WTC11 (cell line): ENCODE measurements around the gene BRINP1. TPM values are rescaled to one million over a fixed set of nuclear protein-coding genes. Genes with fewer than 3 reads are reported as not detected.

ENCODE experiments used
- ATAC-seq: fragments of 200-7000 bp; cut with Tn5 transposase; 2 replicates; pipeline ENCODE4 v1.10.0; 2021; ENCODE audit warnings: mild to moderate bottlenecking, moderate library complexity
- CTCF ChIA-PET: fragments of 300-600 bp; sonication (Branson Sonifier 250); formaldehyde crosslinking; loops from one replicate; lab custom pipeline; 2021; ENCODE audit warnings: antibody characterized with exemption; lab: Charles Lee
- POLR2A ChIA-PET: fragments of 350-600 bp; sonication (Branson Sonifier 250); formaldehyde crosslinking; loops from one replicate; lab custom pipeline; 2021; ENCODE audit warnings: antibody characterized with exemption; lab: Charles Lee
- DNase-seq: peaks from one replicate; pipeline ENCODE4 v3.0.0; 2021; ENCODE audit warnings: low spot score
- H3K27ac Mint-ChIP-seq: 2 replicates; pipeline ENCODE4 v1.8.0; 2021; ENCODE audit warnings: mixed read lengths
- H3K27me3 Mint-ChIP-seq: 2 replicates; pipeline ENCODE4 v1.8.0; 2021; ENCODE audit warnings: low read depth, mild to moderate bottlenecking, moderate library complexity, mixed read lengths
- H3K36me3 Mint-ChIP-seq: 2 replicates; pipeline ENCODE4 v1.8.0; 2021; ENCODE audit warnings: mixed read lengths
- H3K4me1 Mint-ChIP-seq: 2 replicates; pipeline ENCODE4 v1.8.0; 2022; ENCODE audit warnings: mixed read lengths
- H3K4me3 Mint-ChIP-seq: 2 replicates; pipeline ENCODE4 v1.8.0; 2021; ENCODE audit warnings: mild to moderate bottlenecking, moderate library complexity, mixed read lengths
- H3K9me3 Mint-ChIP-seq: 2 replicates; pipeline ENCODE4 v1.8.0; 2021; ENCODE audit warnings: mixed read lengths
- ESRRA ChIP-seq: sonication (generic); formaldehyde crosslinking; IDR thresholded peaks from 2 replicates; pipeline ENCODE4 v1.8.1; 2022; ENCODE audit warnings: mild to moderate bottlenecking, missing genetic modification reagents, borderline replicate concordance
- ETV6 ChIP-seq: sonication (generic); formaldehyde crosslinking; IDR thresholded peaks from 2 replicates; pipeline ENCODE4 v1.8.1; 2022; ENCODE audit warnings: mild to moderate bottlenecking, missing genetic modification reagents
- FOXP1 ChIP-seq: sonication (generic); formaldehyde crosslinking; IDR thresholded peaks from 2 replicates; pipeline ENCODE4 v1.8.0; 2022; ENCODE audit warnings: missing genetic modification reagents, mild to moderate bottlenecking, moderate library complexity, borderline replicate concordance
- GABPB1 ChIP-seq: sonication (generic); formaldehyde crosslinking; IDR thresholded peaks from 2 replicates; pipeline ENCODE4 v1.8.1; 2023; ENCODE audit warnings: mild to moderate bottlenecking, missing genetic modification reagents
- GRHL2 ChIP-seq: fragments of 250-450 bp; sonication (Bioruptor Pico); IDR thresholded peaks from 2 replicates; pipeline ENCODE4 v1.8.0; 2022; ENCODE audit warnings: mild to moderate bottlenecking, moderate library complexity; ENCODE audit not compliant: insufficient replicate concordance, severe bottlenecking
- KAT7 ChIP-seq: sonication (generic); formaldehyde crosslinking; IDR thresholded peaks from 2 replicates; pipeline ENCODE4 v1.8.1; 2023; ENCODE audit warnings: missing genetic modification reagents, mild to moderate bottlenecking, borderline replicate concordance
- NFATC4 ChIP-seq: fragments of 250-450 bp; sonication (Bioruptor Pico); IDR thresholded peaks from 2 replicates; pipeline ENCODE4 v1.9.0; 2021; ENCODE audit warnings: mild to moderate bottlenecking
- NR2C2 ChIP-seq: sonication (generic); formaldehyde crosslinking; IDR thresholded peaks from 2 replicates; pipeline ENCODE4 v1.8.0; 2022; ENCODE audit warnings: mild to moderate bottlenecking, missing genetic modification reagents
- SOX15 ChIP-seq: fragments of 250-450 bp; sonication (Bioruptor Pico); IDR thresholded peaks from 2 replicates; pipeline ENCODE4 v1.9.0; 2021; ENCODE audit warnings: mild to moderate bottlenecking
- TEAD4 ChIP-seq: sonication (generic); formaldehyde crosslinking; IDR thresholded peaks from 2 replicates; pipeline ENCODE4 v1.8.0; 2022; ENCODE audit warnings: mild to moderate bottlenecking, missing genetic modification reagents
- TP53 ChIP-seq: sonication (generic); formaldehyde crosslinking; IDR thresholded peaks from 2 replicates; pipeline ENCODE4 v1.8.1; 2023; ENCODE audit warnings: mild to moderate bottlenecking, missing genetic modification reagents
- ZNF121 ChIP-seq: sonication (generic); formaldehyde crosslinking; IDR thresholded peaks from 2 replicates; pipeline ENCODE4 v1.8.0; 2023; ENCODE audit warnings: missing genetic modification reagents
- total RNA-seq: library from RNA; stranded (reverse); gene quantifications from 3 replicates; pipeline ENCODE4 v1.2.3, GENCODE V29; 2021
- TF ChIP-seq, protein P1 (sequence below): sonication (generic); formaldehyde crosslinking; IDR thresholded peaks from 2 replicates; pipeline ENCODE4 v1.8.0; 2023; ENCODE audit warnings: mild to moderate bottlenecking, missing genetic modification reagents
- TF ChIP-seq, protein P2 (sequence below): sonication (generic); formaldehyde crosslinking; IDR thresholded peaks from 2 replicates; pipeline ENCODE4 v1.8.0; 2022; ENCODE audit warnings: mild to moderate bottlenecking, missing genetic modification reagents
- TF ChIP-seq, protein P3 (sequence below): fragments of 250-450 bp; sonication (Bioruptor Pico); IDR thresholded peaks from 2 replicates; pipeline ENCODE4 v1.8.0; 2021; ENCODE audit warnings: mild to moderate bottlenecking
- TF ChIP-seq, protein P4 (sequence below): sonication (generic); formaldehyde crosslinking; IDR thresholded peaks from 2 replicates; pipeline ENCODE4 v1.8.1; 2023; ENCODE audit warnings: mild to moderate bottlenecking, missing genetic modification reagents, moderate library complexity
- TF ChIP-seq, protein P5 (sequence below): sonication (generic); formaldehyde crosslinking; IDR thresholded peaks from 2 replicates; pipeline ENCODE4 v1.8.1; 2022; ENCODE audit warnings: mild to moderate bottlenecking, moderate library complexity, missing genetic modification reagents
- TF ChIP-seq, protein P6 (sequence below): sonication (generic); formaldehyde crosslinking; IDR thresholded peaks from 2 replicates; pipeline ENCODE4 v1.8.1; 2023; ENCODE audit warnings: mild to moderate bottlenecking, missing genetic modification reagents
- TF ChIP-seq, protein P7 (sequence below): sonication (generic); formaldehyde crosslinking; IDR thresholded peaks from 2 replicates; pipeline ENCODE4 v1.8.0; 2022; ENCODE audit warnings: mild to moderate bottlenecking, missing genetic modification reagents

The BRINP1 gene
- total RNA-seq, 1 experiment from 2014 or later: 19.5 TPM

DNA sequence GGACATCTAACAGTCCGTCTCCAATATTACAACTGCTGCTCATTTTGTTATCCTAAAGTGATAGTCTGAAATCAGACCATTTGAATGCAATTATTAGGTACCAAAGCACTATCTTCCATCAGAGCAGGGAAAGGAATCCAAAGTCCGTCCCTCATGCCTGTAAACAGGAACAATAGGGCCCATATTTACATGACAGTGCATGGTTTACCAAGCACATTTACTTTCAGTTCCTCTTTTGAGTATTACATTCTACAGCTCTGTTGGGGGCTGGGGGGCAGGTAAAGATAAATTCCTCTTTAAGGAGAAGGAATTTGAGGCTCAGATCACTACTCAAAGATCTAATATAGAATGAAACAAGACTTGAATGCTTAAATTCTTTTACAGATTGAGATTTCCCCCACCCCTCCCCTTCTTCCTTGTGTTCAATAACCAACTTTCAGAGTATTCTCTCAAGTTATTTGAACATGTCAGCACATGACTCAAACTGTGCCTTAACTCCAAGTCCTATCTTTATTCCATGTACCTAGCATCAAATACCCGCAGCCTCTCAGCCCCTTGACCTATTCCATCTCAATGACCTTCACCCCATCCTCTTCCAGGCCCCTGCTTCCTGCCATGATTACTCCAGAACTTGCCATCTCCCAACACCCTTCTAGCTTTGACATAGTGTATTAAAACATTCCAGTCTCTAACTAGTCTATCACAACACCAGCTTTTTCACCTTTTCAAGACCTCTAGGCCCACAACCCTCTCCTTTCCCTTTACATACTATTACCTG is 71.0 kb downstream of the BRINP1 start (continued):
- TF ChIP-seq, protein P1, sequence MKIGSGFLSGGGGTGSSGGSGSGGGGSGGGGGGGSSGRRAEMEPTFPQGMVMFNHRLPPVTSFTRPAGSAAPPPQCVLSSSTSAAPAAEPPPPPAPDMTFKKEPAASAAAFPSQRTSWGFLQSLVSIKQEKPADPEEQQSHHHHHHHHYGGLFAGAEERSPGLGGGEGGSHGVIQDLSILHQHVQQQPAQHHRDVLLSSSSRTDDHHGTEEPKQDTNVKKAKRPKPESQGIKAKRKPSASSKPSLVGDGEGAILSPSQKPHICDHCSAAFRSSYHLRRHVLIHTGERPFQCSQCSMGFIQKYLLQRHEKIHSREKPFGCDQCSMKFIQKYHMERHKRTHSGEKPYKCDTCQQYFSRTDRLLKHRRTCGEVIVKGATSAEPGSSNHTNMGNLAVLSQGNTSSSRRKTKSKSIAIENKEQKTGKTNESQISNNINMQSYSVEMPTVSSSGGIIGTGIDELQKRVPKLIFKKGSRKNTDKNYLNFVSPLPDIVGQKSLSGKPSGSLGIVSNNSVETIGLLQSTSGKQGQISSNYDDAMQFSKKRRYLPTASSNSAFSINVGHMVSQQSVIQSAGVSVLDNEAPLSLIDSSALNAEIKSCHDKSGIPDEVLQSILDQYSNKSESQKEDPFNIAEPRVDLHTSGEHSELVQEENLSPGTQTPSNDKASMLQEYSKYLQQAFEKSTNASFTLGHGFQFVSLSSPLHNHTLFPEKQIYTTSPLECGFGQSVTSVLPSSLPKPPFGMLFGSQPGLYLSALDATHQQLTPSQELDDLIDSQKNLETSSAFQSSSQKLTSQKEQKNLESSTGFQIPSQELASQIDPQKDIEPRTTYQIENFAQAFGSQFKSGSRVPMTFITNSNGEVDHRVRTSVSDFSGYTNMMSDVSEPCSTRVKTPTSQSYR (CRISPR knock-in tag): no peak
- TF ChIP-seq TP53 (CRISPR knock-in tag) (no peak), ESRRA (peak; percentile 68; the same call in 1 of the 2 replicates), TEAD4 (no peak), FOXP1 (CRISPR knock-in tag) (no peak), SOX15 (CRISPR knock-in tag) (no peak), KAT7 (CRISPR knock-in tag) (no peak), ETV6 (no peak)
- TF ChIP-seq, protein P2, sequence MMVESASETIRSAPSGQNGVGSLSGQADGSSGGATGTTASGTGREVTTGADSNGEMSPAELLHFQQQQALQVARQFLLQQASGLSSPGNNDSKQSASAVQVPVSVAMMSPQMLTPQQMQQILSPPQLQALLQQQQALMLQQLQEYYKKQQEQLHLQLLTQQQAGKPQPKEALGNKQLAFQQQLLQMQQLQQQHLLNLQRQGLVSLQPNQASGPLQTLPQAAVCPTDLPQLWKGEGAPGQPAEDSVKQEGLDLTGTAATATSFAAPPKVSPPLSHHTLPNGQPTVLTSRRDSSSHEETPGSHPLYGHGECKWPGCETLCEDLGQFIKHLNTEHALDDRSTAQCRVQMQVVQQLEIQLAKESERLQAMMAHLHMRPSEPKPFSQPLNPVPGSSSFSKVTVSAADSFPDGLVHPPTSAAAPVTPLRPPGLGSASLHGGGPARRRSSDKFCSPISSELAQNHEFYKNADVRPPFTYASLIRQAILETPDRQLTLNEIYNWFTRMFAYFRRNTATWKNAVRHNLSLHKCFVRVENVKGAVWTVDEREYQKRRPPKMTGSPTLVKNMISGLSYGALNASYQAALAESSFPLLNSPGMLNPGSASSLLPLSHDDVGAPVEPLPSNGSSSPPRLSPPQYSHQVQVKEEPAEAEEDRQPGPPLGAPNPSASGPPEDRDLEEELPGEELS: peak; percentile 96; the same call in 1 of the 2 replicates
- TF ChIP-seq, protein P3, sequence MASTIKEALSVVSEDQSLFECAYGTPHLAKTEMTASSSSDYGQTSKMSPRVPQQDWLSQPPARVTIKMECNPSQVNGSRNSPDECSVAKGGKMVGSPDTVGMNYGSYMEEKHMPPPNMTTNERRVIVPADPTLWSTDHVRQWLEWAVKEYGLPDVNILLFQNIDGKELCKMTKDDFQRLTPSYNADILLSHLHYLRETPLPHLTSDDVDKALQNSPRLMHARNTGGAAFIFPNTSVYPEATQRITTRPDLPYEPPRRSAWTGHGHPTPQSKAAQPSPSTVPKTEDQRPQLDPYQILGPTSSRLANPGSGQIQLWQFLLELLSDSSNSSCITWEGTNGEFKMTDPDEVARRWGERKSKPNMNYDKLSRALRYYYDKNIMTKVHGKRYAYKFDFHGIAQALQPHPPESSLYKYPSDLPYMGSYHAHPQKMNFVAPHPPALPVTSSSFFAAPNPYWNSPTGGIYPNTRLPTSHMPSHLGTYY (CRISPR knock-in tag): no peak
- TF ChIP-seq, all 79 proteins: peak for 5

DNA sequence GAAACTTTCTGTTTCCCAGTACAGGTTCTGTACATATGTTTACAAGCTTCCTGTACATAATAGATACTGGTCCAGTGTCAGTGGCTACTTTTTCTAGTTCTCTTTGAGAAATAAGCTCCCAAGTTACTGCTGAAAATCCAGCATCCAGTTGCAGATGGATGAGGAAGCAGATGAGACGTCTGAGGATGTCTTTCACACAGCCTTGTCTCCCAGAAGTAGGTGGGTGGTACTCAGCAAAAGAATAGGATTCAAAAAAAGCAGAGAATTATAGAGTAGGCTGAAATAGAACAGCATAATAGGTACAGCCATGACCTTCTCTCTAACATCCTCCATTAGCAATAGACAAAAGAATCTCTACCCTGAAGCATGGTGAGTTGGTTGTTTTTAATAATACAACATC is 77.7 kb downstream of the BRINP1 start:
- no peaks in the 10 kb centered on the region for H3K36me3 Mint-ChIP-seq
- H3K27ac Mint-ChIP-seq: no peak overlapping the region
- H3K27me3 Mint-ChIP-seq: peaks cover 3% of the 10 kb centered on the region; the same call in 1 of the 2 replicates
- TF ChIP-seq, protein P4, sequence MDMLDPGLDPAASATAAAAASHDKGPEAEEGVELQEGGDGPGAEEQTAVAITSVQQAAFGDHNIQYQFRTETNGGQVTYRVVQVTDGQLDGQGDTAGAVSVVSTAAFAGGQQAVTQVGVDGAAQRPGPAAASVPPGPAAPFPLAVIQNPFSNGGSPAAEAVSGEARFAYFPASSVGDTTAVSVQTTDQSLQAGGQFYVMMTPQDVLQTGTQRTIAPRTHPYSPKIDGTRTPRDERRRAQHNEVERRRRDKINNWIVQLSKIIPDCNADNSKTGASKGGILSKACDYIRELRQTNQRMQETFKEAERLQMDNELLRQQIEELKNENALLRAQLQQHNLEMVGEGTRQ (CRISPR knock-in tag): no peak
- TF ChIP-seq NR2C2 (CRISPR knock-in tag): no peak
- TF ChIP-seq, all 79 proteins: peak for 0
- H3K9me3 Mint-ChIP-seq: no peaks in the 10 kb centered on the region
- H3K4me3 Mint-ChIP-seq: no peak overlapping the region
- CTCF ChIA-PET: interaction anchor here (1.1 kb wide), 2 partner anchors 9 to 74 kb away, joined by 3 to 4 read pairs; no protein-coding TSS in a partner anchor
- DNase-seq (no peak), ATAC-seq (no peak)
- peaks cover 72% of the 10 kb centered on the region for H3K4me1 Mint-ChIP-seq
- POLR2A ChIA-PET: no interaction called here

DNA sequence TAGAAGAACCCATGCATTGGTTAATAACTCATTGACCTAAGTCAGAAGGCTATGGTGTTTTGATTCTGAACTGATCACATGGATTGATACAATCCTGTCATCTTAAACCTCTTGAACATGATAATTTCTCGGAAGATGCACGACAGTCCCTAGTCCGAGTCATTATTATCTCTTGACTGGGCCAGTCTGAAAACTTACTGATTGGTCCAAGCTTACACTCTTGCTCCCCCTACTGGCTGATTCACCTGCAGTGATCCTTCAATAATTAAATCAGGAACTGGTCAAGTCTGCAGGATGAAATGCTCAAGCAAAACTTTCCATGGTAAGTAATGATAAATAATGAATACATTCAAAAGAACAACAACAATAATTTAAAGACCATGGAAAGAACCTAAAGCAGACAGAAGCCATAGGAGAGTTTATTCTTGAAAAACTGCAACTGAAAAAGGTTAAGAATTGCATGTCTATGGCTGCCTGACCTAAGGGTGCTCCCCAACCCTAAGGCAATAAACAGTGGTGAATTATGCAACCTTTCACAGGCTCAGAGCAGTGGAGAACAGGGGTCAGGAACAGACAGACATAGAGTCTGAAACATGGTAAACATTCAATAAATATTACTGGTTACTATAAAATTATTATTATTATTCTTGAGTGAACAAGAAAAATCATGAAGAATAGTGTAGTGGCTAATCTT is 79.3 kb downstream of the BRINP1 start:
- no peaks in the 10 kb centered on the region for H3K36me3 Mint-ChIP-seq
- POLR2A ChIA-PET: no interaction called here
- ATAC-seq (peak; percentile 78), DNase-seq (peak; percentile 58)
- CTCF ChIA-PET: interaction anchor here (0.5 to 1.4 kb wide), 8 partner anchors 8 to 263 kb away, joined by 3 to 5 read pairs (median 4); no protein-coding TSS in a partner anchor
- H3K27ac Mint-ChIP-seq: no peak overlapping the region
- H3K4me1 Mint-ChIP-seq: peaks cover 78% of the 10 kb centered on the region
- H3K9me3 Mint-ChIP-seq: no peaks in the 10 kb centered on the region
- H3K27me3 Mint-ChIP-seq: peaks cover 3% of the 10 kb centered on the region; the same call in 1 of the 2 replicates
- no peak overlapping the region for H3K4me3 Mint-ChIP-seq
- no peak for TF ChIP-seq FOXP1 (CRISPR knock-in tag)
- TF ChIP-seq ZNF121 (CRISPR knock-in tag): 0 out of 2 replicates have a peak, but pooled peaks have one; percentile 28
- TF ChIP-seq, protein P5, sequence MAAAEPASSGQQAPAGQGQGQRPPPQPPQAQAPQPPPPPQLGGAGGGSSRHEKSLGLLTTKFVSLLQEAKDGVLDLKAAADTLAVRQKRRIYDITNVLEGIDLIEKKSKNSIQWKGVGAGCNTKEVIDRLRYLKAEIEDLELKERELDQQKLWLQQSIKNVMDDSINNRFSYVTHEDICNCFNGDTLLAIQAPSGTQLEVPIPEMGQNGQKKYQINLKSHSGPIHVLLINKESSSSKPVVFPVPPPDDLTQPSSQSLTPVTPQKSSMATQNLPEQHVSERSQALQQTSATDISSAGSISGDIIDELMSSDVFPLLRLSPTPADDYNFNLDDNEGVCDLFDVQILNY (CRISPR knock-in tag): no peak
- no peak for TF ChIP-seq NFATC4
- 0 out of 2 replicates have a peak, but pooled peaks have one; percentile 28 for TF ChIP-seq ETV6
- TF ChIP-seq GRHL2 (CRISPR knock-in tag): no peak
- TF ChIP-seq GABPB1: no peak
- TF ChIP-seq, protein P6, sequence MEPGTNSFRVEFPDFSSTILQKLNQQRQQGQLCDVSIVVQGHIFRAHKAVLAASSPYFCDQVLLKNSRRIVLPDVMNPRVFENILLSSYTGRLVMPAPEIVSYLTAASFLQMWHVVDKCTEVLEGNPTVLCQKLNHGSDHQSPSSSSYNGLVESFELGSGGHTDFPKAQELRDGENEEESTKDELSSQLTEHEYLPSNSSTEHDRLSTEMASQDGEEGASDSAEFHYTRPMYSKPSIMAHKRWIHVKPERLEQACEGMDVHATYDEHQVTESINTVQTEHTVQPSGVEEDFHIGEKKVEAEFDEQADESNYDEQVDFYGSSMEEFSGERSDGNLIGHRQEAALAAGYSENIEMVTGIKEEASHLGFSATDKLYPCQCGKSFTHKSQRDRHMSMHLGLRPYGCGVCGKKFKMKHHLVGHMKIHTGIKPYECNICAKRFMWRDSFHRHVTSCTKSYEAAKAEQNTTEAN (CRISPR knock-in tag): no peak
- TF ChIP-seq, protein P7, sequence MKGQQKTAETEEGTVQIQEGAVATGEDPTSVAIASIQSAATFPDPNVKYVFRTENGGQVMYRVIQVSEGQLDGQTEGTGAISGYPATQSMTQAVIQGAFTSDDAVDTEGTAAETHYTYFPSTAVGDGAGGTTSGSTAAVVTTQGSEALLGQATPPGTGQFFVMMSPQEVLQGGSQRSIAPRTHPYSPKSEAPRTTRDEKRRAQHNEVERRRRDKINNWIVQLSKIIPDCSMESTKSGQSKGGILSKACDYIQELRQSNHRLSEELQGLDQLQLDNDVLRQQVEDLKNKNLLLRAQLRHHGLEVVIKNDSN (CRISPR knock-in tag): no peak
